Activated CD8-positive, alpha-beta memory T cell treated with anti-CD3 and anti-CD28 coated beads, Interleukin-2, amount 10 ng/mL, durations not matched to agents 7 days and 5 days (primary cell): Measurements from ENCODE around the gene GRIA1. TPM values are rescaled to one million over a fixed set of nuclear protein-coding genes. Genes with fewer than 3 reads are reported as not detected.
"Not testable (repeated sequence)": the region's sequence is repeated elsewhere in the genome, so short reads cannot be mapped to it uniquely, and the experiment has no call there.

ENCODE experiments used
- ATAC-seq: fragments of 150-1000 bp; cut with Tn5 transposase; one replicate; pipeline ENCODE4 v1.10.0; 2021; ENCODE audit warnings: moderate library complexity
- CTCF ChIA-PET: fragments of 350-600 bp; sonication (Branson Sonifier 250); formaldehyde crosslinking; loops from one replicate; lab custom pipeline; 2021; ENCODE audit warnings: antibody characterized with exemption; lab: Charles Lee
- DNase-seq: peaks from one replicate; pipeline ENCODE4 v3.0.0-alpha.2; 2020
- H3K27ac Mint-ChIP-seq: one replicate; pipeline ENCODE4 v1.8.0; 2021; ENCODE audit warnings: mild to moderate bottlenecking, mixed read lengths
- H3K27me3 Mint-ChIP-seq: one replicate; pipeline ENCODE4 v1.8.0; 2021; ENCODE audit warnings: mixed read lengths
- H3K36me3 Mint-ChIP-seq: one replicate; pipeline ENCODE4 v1.8.0; 2021; ENCODE audit warnings: mild to moderate bottlenecking, mixed read lengths
- H3K4me1 Mint-ChIP-seq: one replicate; pipeline ENCODE4 v1.8.0; 2021; ENCODE audit warnings: mixed read lengths
- H3K4me3 Mint-ChIP-seq: one replicate; pipeline ENCODE4 v1.8.0; 2021; ENCODE audit warnings: mild to moderate bottlenecking, moderate library complexity, mixed read lengths
- H3K9me3 Mint-ChIP-seq: one replicate; pipeline ENCODE4 v1.8.0; 2022; ENCODE audit warnings: low read depth, mixed read lengths
- total RNA-seq, 2 experiments: library from RNA; stranded (reverse); gene quantifications; one replicate each; pipeline ENCODE4 v1.2.3, GENCODE V29; 2021

The GRIA1 gene
- total RNA-seq, 2 experiments from 2014 or later, result not detected

GRCh38 chr5:153717287-153717686 is 226.8 kb downstream of the GRIA1 start:
- H3K27ac Mint-ChIP-seq, result no peak overlapping the region
- DNase-seq (no peak), ATAC-seq (no peak)
- H3K36me3 Mint-ChIP-seq, result no peaks in the 10 kb centered on the region
- H3K9me3 Mint-ChIP-seq, result no peaks in the 10 kb centered on the region
- no peaks in the 10 kb centered on the region for H3K4me1 Mint-ChIP-seq
- H3K27me3 Mint-ChIP-seq, result no peaks in the 10 kb centered on the region
- no peak overlapping the region for H3K4me3 Mint-ChIP-seq
- CTCF ChIA-PET, result no interaction called here

DNA sequence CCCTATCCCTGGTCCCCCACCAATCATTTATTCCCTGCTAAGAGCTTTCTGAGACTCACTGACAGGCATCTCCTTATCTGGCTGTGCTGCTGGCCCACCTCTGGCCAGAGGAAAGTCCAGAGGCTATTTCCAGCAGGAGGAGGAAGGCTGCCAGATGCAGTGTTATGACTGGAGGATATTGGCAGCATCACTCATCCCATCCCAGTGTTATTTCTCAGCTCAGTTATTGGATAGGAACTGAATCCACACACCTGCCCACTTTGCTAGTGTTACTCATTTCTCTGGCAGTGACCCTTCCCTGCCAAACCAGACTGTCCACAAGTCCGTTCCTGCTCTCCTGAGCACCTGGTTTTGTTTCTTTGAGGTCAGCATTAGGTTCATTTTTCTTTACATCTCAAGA is 228.2 kb downstream of the GRIA1 start:
- no peak overlapping the region for H3K27ac Mint-ChIP-seq
- CTCF ChIA-PET, result no interaction called here
- no peaks in the 10 kb centered on the region for H3K9me3 Mint-ChIP-seq
- no peak for ATAC-seq
- H3K4me1 Mint-ChIP-seq, result no peaks in the 10 kb centered on the region
- no peaks in the 10 kb centered on the region for H3K27me3 Mint-ChIP-seq
- no peak overlapping the region for H3K4me3 Mint-ChIP-seq
- H3K36me3 Mint-ChIP-seq, result no peaks in the 10 kb centered on the region
- no peak for DNase-seq

DNA sequence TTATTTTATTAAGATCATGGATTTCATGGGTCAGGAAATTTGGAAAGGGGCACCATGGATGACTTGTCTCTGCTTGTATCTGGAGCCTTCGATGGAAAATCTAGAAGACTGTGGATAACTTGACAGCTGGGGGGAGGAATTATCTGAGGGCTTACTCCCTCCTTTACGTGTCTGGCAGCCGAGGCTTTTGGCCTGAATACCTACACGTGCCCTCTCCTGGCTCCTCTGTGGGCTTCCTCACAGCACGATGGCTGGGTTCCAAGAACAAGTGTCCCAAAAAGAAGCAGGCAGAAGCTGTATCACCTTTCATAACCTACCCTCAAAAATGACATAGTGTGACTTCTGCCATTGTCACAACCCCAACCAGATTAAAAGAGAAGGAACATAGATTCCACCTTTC is 228.9 kb downstream of the GRIA1 start:
- H3K27ac Mint-ChIP-seq, result no peak overlapping the region
- H3K27me3 Mint-ChIP-seq, result no peaks in the 10 kb centered on the region
- H3K4me3 Mint-ChIP-seq, result no peak overlapping the region
- no peak for DNase-seq
- ATAC-seq, result no peak
- CTCF ChIA-PET, result no interaction called here
- H3K4me1 Mint-ChIP-seq, result no peaks in the 10 kb centered on the region
- no peaks in the 10 kb centered on the region for H3K36me3 Mint-ChIP-seq
- no peaks in the 10 kb centered on the region for H3K9me3 Mint-ChIP-seq

DNA sequence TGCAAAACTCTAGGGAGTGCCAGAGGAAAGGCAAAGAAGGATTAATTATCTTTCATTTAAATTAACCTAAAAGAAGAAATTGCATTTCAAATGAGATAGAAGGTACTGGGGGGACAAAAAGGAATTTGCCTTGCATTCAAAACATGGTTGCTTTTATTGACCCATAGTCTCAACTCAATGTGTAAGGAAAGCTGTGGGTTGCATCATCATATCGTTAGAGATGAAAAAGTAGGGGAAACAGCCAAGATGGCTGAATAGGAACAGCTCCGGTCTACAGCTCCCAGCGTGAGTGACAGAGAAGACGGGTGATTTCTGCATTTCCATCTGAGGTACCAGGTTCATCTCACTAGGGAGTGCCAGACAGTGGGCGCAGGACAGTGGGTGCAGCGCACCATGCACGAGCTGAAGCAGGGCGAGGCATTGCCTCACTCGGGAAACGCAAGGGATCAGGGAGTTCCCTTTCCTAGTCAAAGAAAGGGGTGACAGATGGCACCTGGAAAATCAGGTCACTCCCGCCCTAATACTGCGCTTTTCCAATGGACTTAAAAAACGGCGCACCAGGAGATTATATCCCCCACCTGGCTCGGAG is 232.6 kb downstream of the GRIA1 start:
- H3K27me3 Mint-ChIP-seq, H3K4me3 Mint-ChIP-seq, H3K4me1 Mint-ChIP-seq, H3K9me3 Mint-ChIP-seq, H3K36me3 Mint-ChIP-seq, ATAC-seq, DNase-seq, CTCF ChIA-PET, H3K27ac Mint-ChIP-seq: not testable (repeated sequence)

DNA sequence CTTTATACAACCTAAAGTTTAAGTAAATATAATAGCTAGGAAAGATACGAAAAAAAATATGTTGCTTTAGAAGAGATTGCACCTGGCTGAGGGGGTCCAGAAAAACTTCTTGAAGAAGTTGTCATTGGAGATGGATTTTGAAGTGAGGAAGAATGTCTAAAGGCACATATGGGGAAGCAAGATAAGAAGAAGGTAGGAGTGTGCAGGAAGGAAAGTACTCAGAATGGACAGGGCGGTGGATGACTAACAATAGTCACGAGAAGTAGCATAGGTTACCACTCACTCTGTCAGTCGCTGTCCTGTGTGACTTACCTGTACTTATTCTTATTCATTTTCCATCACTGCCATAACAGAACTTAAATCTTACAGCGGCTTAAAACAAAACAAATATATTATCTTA is 251.6 kb downstream of the GRIA1 start:
- Mint-ChIP-seq H3K36me3 (no peaks in the 10 kb centered on the region), H3K4me3 (no peak overlapping the region), H3K4me1 (no peaks in the 10 kb centered on the region), H3K27me3 (no peaks in the 10 kb centered on the region), H3K9me3 (no peaks in the 10 kb centered on the region), H3K27ac (no peak overlapping the region)
- no peak for ATAC-seq
- DNase-seq, result no peak
- CTCF ChIA-PET, result no interaction called here

DNA sequence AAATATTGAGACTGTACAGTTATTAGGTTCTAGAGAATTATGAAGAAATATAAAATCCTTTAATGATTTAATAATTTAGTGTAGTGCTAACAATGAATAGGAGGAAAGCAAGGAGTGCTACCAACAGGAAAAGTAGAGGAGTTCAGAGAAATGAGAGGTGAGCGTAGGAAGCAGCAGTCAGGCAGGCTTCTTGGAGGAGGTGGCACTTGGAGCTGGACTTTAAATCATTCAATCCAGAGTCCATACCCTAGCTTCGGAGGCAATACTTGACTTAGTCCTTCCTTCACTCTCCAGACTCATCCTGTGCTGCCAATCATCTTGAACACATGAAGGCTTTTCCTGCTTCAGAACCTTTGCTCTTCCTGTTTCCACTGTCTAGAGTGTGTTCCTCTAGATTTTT is 254.3 kb downstream of the GRIA1 start:
- no peaks in the 10 kb centered on the region for H3K4me1 Mint-ChIP-seq
- no peak overlapping the region for H3K4me3 Mint-ChIP-seq
- ATAC-seq (no peak), DNase-seq (no peak)
- H3K27ac Mint-ChIP-seq, result no peak overlapping the region
- CTCF ChIA-PET, result no interaction called here
- H3K9me3 Mint-ChIP-seq, result no peaks in the 10 kb centered on the region
- H3K27me3 Mint-ChIP-seq, result no peaks in the 10 kb centered on the region
- H3K36me3 Mint-ChIP-seq, result no peaks in the 10 kb centered on the region

DNA sequence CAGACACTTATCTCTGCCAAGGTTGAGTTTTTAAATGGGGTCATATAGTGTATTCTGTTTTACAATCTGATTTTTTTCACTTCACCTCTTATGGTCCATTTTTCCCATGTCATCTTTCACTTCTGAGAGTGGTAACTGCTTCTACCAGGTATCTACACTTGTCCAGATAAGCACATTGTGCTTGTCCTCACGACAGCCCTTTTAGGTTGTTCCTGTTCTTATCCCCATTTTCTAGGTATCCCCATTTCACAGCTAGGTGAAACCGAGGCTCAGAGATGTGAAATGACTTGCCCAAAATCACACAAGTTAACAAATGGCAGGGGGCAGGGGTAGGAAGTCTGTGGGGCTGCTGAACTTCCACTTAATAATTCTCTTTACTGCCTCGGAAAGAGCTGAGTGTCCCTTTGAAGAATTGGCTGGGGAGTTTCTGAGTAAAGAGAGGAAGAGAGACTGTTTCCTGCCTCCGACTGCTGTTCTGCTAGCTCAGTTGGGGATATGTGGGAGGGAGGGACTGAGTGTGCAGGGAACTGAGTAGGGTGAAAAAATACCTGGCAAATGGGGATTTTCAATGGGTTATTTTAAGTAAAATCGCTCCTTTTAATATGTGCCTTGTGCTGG is 255.4 kb downstream of the GRIA1 start:
- no peak overlapping the region for H3K27ac Mint-ChIP-seq
- H3K36me3 Mint-ChIP-seq, result no peaks in the 10 kb centered on the region
- H3K9me3 Mint-ChIP-seq, result no peaks in the 10 kb centered on the region
- CTCF ChIA-PET, result no interaction called here
- ATAC-seq, result no peak
- no peaks in the 10 kb centered on the region for H3K4me1 Mint-ChIP-seq
- no peak for DNase-seq
- H3K4me3 Mint-ChIP-seq, result no peak overlapping the region
- no peaks in the 10 kb centered on the region for H3K27me3 Mint-ChIP-seq

GRCh38 chr5:153746440-153746839 is 256.0 kb downstream of the GRIA1 start:
- no peaks in the 10 kb centered on the region for H3K36me3 Mint-ChIP-seq
- H3K27ac Mint-ChIP-seq, result no peak overlapping the region
- DNase-seq (no peak), ATAC-seq (no peak)
- H3K27me3 Mint-ChIP-seq, result no peaks in the 10 kb centered on the region
- CTCF ChIA-PET, result no interaction called here
- H3K4me1 Mint-ChIP-seq, result no peaks in the 10 kb centered on the region
- no peak overlapping the region for H3K4me3 Mint-ChIP-seq
- no peaks in the 10 kb centered on the region for H3K9me3 Mint-ChIP-seq

DNA sequence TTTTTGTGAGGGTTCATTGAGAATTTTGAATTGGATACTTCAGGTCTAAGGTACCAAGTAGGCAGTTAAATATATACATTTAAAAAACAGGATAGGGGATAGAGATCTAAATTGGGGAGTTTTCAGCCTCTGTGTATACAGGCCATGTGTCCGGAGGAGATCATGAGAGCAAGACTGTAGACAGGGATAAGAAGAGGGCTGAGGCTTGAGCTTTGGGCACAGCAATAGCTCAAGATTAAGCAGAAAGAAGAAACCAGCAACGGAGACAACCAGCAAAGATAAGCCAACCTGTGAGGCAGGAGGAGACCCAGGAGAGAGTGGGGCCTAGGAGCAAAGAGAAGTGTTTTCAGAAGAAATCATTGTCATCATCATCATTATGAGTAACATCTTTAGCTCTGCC is 258.4 kb downstream of the GRIA1 start:
- H3K27me3 Mint-ChIP-seq, result no peaks in the 10 kb centered on the region
- no peaks in the 10 kb centered on the region for H3K9me3 Mint-ChIP-seq
- no peak for DNase-seq
- H3K36me3 Mint-ChIP-seq, result no peaks in the 10 kb centered on the region
- H3K27ac Mint-ChIP-seq, result no peak overlapping the region
- ATAC-seq, result no peak
- H3K4me1 Mint-ChIP-seq, result no peaks in the 10 kb centered on the region
- H3K4me3 Mint-ChIP-seq, result no peak overlapping the region
- CTCF ChIA-PET, result no interaction called here

- ATAC-seq (no peak), DNase-seq (no peak)
- no peak overlapping the region for H3K27ac Mint-ChIP-seq
- H3K36me3 Mint-ChIP-seq, result no peaks in the 10 kb centered on the region
- H3K9me3 Mint-ChIP-seq, result no peaks in the 10 kb centered on the region
- no peak overlapping the region for H3K4me3 Mint-ChIP-seq
- no peaks in the 10 kb centered on the region for H3K4me1 Mint-ChIP-seq
- CTCF ChIA-PET, result no interaction called here
- no peaks in the 10 kb centered on the region for H3K27me3 Mint-ChIP-seq
Observed at GRCh38 chr5:153749960-153750359, 259.5 kb downstream of the GRIA1 start.

- no peak for DNase-seq
- no peak for ATAC-seq
- H3K27ac Mint-ChIP-seq, result no peak overlapping the region
- CTCF ChIA-PET, result no interaction called here
- no peaks in the 10 kb centered on the region for H3K4me1 Mint-ChIP-seq
- no peaks in the 10 kb centered on the region for H3K36me3 Mint-ChIP-seq
- no peaks in the 10 kb centered on the region for H3K9me3 Mint-ChIP-seq
- H3K27me3 Mint-ChIP-seq, result no peaks in the 10 kb centered on the region
- no peak overlapping the region for H3K4me3 Mint-ChIP-seq
Observed at GRCh38 chr5:153751251-153751650, 260.8 kb downstream of the GRIA1 start.

DNA sequence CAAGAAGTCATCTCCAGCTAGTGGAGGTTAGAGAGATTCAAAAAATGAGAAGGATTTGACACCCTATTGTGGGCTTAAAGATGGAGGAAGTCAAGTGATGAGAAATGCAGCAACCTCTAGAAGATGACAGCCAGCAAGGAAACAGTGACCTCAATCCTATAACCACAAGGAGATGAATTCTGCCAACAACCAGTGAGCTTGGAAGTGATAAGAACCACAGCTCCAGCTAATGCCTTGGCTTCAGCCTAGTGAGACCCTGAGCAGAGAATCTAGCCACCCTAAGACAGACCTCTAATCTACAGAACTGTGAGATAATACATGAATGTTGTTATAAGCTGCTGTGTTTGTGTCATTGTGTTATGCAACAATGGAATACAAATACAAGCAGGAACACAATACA is 262.4 kb downstream of the GRIA1 start:
- no peaks in the 10 kb centered on the region for H3K27me3 Mint-ChIP-seq
- H3K9me3 Mint-ChIP-seq, result peaks cover 3% of the 10 kb centered on the region
- H3K36me3 Mint-ChIP-seq, result no peaks in the 10 kb centered on the region
- H3K4me3 Mint-ChIP-seq, result no peak overlapping the region
- H3K4me1 Mint-ChIP-seq, result no peaks in the 10 kb centered on the region
- DNase-seq, result no peak
- no peak for ATAC-seq
- CTCF ChIA-PET, result interaction anchor here (0.6 kb wide), 1 partner anchor 190 kb away, joined by 3 read pairs; no protein-coding TSS in a partner anchor
- no peak overlapping the region for H3K27ac Mint-ChIP-seq

DNA sequence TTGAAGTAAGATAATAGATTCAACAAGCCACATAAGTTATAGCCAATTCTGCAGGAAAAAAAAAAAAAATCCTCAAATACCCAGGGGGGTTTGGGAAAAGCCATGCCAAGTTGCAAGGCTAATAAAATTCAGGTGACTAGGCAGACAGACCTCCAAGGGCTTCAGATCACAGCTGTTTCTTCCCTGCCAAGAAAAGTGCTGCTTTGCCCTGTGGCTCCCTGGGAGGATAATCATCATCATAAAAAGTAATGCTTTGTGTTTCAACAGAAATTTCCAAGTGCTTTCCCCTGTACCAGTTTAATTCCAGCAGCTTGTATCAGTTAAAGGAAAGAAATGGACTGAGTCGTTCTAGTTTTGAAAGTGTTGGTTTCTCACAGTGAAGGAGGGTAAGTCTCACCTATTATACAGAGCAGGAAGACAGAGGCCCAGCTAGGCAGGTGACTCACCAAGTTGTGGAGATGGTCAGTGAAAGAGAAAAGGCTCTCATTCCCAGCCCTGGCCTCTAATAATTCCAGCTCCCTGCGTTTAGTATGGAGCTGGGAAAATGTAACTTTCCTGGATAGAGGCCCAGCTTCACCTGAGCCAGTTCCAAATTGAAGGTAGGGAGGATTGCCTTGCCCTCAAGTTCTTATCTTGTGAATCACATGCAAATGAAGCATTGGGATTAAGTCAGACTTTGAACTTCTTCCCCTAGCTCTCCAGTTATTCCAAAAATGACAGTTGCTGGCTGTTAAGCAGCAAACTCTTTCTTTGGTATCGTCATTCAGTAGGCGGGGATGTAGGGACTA is 263.4 kb downstream of the GRIA1 start:
- DNase-seq, result no peak
- Mint-ChIP-seq H3K4me3 (no peak overlapping the region), H3K27ac (no peak overlapping the region), H3K27me3 (no peaks in the 10 kb centered on the region), H3K9me3 (peaks cover 3% of the 10 kb centered on the region), H3K36me3 (no peaks in the 10 kb centered on the region), H3K4me1 (no peaks in the 10 kb centered on the region)
- no peak for ATAC-seq
- CTCF ChIA-PET, result interaction anchor here (0.6 kb wide), 1 partner anchor 191 kb away, joined by 3 read pairs; no protein-coding TSS in a partner anchor

DNA sequence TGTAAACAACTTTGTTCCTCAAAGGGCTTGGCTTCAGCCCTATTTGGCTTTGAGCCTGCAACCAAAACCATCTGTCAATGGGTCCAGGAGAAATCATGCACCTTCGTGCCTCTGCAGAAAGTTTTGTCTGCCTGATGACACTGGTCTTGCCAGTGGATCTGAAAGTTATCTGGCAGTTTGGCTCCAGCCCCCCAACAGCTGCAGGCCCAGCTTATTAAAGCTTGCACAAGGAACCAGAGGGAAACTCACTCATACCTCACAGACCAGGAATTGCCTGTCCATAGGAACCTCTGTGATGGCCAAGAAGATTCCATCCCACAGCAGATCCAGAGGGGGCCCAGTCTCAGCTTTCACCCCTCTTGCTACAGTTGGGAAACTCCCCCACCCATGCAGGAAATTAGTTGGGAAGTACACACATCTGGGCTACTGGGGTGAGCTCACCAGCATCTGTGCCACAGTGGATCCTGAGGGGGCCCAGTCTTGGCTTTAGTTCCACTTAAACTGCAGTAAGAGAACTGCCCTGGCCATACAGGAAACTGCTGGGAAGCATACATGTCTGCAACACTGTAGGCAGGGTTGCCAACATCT is 265.5 kb downstream of the GRIA1 start:
- Mint-ChIP-seq H3K36me3 (no peaks in the 10 kb centered on the region), H3K4me1 (no peaks in the 10 kb centered on the region), H3K27me3 (no peaks in the 10 kb centered on the region), H3K27ac (no peak overlapping the region), H3K9me3 (peaks cover 3% of the 10 kb centered on the region), H3K4me3 (no peak overlapping the region)
- ATAC-seq (no peak), DNase-seq (no peak)
- CTCF ChIA-PET, result no interaction called here
